Measurements from ENCODE around the gene LAX1.

DNA sequence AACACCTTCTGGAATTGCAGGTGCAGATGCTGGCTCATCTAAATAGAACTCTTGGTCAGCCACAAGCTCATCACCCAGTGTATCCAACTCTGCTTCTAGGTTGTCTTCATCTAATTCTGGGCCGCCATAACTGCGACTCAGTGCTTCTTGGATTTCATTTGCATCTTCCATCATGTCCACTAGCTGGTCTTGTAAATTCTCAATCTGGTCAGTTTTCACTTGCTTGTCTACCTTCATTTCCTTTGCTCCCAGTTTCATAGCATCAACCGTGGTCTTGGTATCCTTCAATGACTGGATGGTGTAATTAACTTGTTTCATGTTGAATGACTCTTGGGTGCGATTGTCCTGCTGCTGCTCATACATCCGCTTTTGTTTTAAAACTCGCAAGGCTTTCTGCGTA, 40.7 kb downstream of the LAX1 start:
- TF ChIP-seq, protein P1, sequence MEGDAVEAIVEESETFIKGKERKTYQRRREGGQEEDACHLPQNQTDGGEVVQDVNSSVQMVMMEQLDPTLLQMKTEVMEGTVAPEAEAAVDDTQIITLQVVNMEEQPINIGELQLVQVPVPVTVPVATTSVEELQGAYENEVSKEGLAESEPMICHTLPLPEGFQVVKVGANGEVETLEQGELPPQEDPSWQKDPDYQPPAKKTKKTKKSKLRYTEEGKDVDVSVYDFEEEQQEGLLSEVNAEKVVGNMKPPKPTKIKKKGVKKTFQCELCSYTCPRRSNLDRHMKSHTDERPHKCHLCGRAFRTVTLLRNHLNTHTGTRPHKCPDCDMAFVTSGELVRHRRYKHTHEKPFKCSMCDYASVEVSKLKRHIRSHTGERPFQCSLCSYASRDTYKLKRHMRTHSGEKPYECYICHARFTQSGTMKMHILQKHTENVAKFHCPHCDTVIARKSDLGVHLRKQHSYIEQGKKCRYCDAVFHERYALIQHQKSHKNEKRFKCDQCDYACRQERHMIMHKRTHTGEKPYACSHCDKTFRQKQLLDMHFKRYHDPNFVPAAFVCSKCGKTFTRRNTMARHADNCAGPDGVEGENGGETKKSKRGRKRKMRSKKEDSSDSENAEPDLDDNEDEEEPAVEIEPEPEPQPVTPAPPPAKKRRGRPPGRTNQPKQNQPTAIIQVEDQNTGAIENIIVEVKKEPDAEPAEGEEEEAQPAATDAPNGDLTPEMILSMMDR (IDR thresholded peaks at IDR 0.05; ENCODE audit: low read depth, low read length) = no peak
- no peak for TF ChIP-seq POLR2A (IDR thresholded peaks at IDR 0.05; ENCODE audit: extremely low read depth, insufficient read length)
- TF ChIP-seq, protein P2, sequence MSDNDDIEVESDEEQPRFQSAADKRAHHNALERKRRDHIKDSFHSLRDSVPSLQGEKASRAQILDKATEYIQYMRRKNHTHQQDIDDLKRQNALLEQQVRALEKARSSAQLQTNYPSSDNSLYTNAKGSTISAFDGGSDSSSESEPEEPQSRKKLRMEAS (IDR thresholded peaks at IDR 0.05; ENCODE audit: low read depth, low read length) = no peak

All from NB4 (cell line).